ENCODE results near the gene QSOX2.

Gene QSOX2

GRCh38 chr9:136251264-136252115, 5.9 kb upstream of the QSOX2 start:
- no peak for DNase-seq (ENCODE audit: low read depth)

GRCh38 chr9:136250676-136251075, 5.1 kb upstream of the QSOX2 start:
- DNase-seq (ENCODE audit: low read depth) = no peak

GRCh38 chr9:136249877-136250559, 4.4 kb upstream of the QSOX2 start:
- DNase-seq (ENCODE audit: low read depth) = no peak

GRCh38 chr9:136248951-136249876, 3.6 kb upstream of the QSOX2 start:
- no peak for DNase-seq (ENCODE audit: low read depth)

GRCh38 chr9:136247947-136248637, 2.5 kb upstream of the QSOX2 start:
- DNase-seq (ENCODE audit: low read depth) = no peak

- DNase-seq (ENCODE audit: low read depth) = no peak
Observed at GRCh38 chr9:136247551-136247916, 1.9 kb upstream of the QSOX2 start.

GRCh38 chr9:136246849-136247550, 1.4 kb upstream of the QSOX2 start:
- no peak for DNase-seq (ENCODE audit: low read depth)

- DNase-seq (ENCODE audit: low read depth) = no peak
Observed at GRCh38 chr9:136244969-136245218, 718 bp downstream of the QSOX2 start.

GRCh38 chr9:136244122-136244968, 1.3 kb downstream of the QSOX2 start:
- DNase-seq (ENCODE audit: low read depth) = peak; percentile 61

- no peak for DNase-seq (ENCODE audit: low read depth)
Observed at GRCh38 chr9:136243631-136244030, 2.0 kb downstream of the QSOX2 start.

GRCh38 chr9:136242918-136243525, 2.6 kb downstream of the QSOX2 start:
- no peak for DNase-seq (ENCODE audit: low read depth)

GRCh38 chr9:136242248-136242647, 3.4 kb downstream of the QSOX2 start:
- no peak for DNase-seq (ENCODE audit: low read depth)

GRCh38 chr9:136241542-136241941, 4.1 kb downstream of the QSOX2 start:
- no peak for DNase-seq (ENCODE audit: low read depth)

GRCh38 chr9:136240941-136241340, 4.7 kb downstream of the QSOX2 start:
- DNase-seq (ENCODE audit: low read depth) = no peak

GRCh38 chr9:136239983-136240330, 5.7 kb downstream of the QSOX2 start:
- no peak for DNase-seq (ENCODE audit: low read depth)

- no peak for DNase-seq (ENCODE audit: low read depth)
Observed at GRCh38 chr9:136239135-136239982, 6.3 kb downstream of the QSOX2 start.

- no peak for DNase-seq (ENCODE audit: low read depth)
Observed at GRCh38 chr9:136238342-136238732, 7.3 kb downstream of the QSOX2 start.

- DNase-seq (ENCODE audit: low read depth) = no peak
Observed at GRCh38 chr9:136237486-136238341, 7.9 kb downstream of the QSOX2 start.

Measured in activated T-cell treated with anti-CD3 and anti-CD28 coated beads for 24 hours (primary cell).